GM21717 (cell line): ENCODE measurements around the gene TRAPPC3L.
A peak's percentile ranks its signal among the peaks of the same experiment; 100 is the strongest.

Source experiments
- ATAC-seq: cut with Tn5 transposase; IDR thresholded peaks from one replicate; pipeline ENCODE4 v1.9.1; 2021; ENCODE audit warnings: mild to moderate bottlenecking, moderate library complexity; ENCODE audit not compliant: unreplicated experiment

The TRAPPC3L gene

DNA sequence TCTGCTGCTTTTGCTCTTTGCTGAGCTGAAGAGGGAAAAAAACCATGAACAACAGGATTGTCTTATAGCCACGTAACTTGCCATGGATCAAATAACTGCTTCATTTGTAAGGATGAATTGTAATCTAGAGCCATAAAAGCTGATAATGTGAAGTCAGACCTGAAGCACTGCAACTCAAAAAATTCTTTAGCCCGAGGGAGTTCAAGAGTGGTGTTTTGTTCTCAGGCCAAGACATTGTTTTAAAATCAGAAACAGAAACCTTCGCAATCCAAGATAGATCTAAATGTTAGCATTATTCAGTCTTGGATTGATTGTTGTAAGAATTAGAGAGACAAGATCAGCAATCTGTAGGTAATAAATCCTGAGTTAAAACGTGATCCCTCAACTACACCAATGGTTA is at the start of gene TRAPPC3L:
Gene TRAPPC3L, minus strand, starts transcription at position 34 of the 400 bp plus-strand sequence. CDS start 170 bp downstream, outside the sequence.
- no peak for ATAC-seq

DNA sequence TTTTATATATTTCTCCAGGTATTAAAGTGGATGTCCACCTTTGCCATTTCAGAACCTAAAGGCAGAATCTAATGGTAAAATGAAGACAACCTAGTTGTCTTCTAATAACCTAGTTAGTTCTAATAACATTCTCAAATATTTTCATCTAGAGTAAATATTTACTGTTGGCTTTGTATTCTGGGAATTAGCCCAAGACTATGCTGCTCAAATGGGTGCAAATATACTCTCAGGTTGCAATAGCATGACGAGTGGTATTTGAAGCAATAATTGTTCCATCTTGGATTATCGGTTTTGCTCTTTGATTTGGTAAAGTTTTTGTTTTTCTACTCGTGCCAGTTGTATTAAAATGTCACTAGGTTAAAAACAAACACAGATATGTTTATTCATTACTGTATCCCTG is 49.8 kb upstream of the TRAPPC3L start:
- no peak for ATAC-seq

DNA sequence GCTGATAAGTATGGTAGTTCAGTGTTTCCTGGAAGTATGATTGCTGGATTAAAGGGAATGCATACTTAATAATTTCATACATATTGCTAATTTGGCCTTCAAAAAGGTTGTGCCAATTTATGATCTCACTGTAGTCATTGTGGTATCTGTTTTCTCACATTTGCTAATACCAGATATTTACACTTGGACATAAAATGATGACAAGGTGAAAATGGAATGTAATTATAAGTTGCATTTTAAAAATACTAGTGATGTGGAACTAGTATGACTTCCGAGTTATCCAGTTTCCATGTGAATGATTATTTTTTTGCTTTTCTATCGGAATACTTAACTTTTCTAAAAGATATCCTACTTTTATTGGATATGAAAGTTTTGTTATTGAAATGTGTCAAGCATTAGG is 41.3 kb upstream of the TRAPPC3L start:
- ATAC-seq: no peak

DNA sequence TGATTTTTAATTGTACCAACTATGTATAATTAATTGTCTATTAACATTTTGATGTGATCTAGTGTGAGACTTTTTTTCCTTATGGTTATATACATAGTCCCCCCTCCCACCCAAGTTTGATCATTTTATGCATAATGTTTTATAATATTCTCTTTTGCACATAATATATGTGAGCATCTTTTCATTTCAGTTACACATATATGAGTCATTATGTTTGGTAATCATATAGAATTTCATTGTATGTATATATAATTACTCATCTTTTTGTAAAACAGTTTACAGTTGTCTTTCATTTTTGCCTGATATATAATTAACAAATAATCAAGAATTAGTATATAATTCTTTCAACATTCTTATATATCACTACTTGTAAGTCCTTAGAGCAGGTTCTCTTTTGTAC is 40.8 kb upstream of the TRAPPC3L start:
- ATAC-seq: no peak

DNA sequence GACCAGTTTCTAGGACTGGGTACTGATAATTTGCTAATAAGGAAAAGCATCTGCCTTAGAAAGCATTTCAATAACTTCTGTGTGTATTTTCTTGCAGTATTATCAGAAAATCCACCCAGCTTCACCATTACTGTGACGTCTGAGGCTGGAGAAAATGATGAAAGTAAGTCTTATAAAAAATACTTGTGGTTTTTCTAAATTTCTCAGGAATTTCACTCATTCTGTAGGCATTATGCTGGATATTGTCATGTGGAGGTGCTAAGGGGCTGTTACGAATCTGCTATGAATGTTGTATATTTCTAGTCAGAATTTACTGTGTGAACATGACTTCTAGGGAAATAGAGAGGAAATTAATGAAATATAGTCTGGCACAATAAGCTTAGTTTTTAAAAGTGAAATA is 34.7 kb upstream of the TRAPPC3L start:
- ATAC-seq: no peak

DNA sequence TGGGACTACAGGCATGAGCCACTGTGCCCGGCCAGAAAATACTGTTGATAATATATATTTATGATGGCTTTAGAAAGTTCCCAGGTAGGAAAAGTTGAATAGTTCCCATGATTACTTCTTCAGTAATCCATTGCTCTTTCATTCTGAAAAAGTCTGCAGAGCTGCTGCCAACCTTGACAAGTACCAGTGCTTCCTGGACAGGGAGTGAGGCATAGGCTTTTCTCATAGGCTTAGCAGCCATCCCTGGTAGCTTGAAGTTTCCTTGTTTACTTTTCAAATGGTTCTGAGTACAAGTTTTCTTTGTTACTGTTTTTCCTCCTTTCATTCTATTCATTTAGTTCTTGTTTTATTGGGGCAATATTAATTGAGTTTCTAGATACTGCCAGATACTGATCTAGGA is 33.7 kb upstream of the TRAPPC3L start:
- ATAC-seq: no peak

DNA sequence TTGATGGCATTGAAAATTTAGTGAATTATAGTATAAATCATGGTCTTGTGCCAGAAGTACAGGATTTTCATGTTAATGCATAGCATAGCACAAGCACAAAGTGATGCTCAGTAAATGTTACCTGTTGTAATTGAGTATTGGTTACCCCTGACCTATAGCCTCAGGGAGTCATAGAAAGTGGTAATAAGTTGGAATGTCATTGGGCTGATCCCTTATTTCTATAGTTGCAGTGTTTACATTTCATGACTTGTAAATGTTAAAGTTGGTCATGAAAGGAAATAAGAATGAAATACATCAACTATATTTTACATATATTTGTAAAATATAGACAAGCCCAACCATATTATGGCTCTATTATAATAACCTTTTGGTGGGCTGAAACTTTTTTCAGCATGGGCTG is 32.9 kb upstream of the TRAPPC3L start:
- ATAC-seq: no peak

DNA sequence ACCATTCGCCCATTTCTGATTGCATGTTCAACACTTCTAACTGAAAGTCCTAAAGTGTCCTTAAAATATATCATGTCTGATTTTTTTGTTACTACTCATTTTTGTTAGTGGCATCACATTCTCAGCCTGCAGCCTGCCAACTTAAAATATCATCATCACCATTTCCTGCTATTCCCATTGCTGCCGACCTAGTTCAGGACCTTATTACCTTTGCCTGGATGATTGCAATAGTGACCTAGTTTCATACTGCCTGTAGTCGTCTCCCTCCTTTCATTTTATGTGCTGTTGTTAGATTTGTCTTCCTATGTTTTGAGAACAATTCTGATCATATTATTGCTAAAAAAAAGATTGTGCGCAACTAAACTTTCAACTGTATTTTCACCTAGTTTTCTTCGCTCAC is 32.0 kb upstream of the TRAPPC3L start:
- ATAC-seq: no peak

DNA sequence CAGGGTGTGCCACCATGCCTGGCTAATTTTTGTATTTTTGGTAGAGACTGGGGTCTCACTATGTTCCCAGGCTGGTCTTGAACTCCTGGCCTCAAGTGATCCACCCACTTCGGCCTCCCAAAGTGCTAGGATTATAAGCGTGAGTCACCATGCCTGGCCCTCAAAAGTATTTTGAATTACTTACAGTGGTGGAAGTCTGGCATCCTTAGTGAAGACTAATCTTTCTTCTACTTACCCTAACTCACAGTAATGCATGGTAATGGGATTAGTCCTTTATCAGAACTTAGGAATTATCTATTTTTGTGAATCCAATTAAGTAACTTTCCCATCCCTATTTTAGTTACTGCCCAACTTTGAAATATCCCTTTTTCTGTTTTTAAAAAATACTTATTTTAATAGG is 29.7 kb upstream of the TRAPPC3L start:
- no peak for ATAC-seq

DNA sequence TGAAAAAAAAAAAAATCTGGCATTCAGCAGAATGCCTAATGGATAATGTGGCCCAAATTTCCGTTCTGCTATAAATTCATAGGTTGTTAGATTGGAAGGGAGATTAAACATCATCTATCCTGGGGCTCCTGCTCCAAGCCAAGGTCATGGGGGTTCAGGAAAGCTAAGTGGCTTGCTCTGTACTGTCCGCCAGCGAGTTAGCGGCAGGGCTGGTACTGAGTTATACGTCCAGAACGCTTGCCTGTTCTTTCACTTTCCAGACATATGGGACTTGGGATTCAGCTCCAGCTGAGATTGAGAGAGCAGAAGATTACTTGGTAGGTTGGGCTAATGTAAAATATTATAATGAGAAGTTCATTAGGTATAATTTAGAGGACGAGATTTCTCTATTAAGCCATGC is 26.7 kb upstream of the TRAPPC3L start:
- no peak for ATAC-seq

DNA sequence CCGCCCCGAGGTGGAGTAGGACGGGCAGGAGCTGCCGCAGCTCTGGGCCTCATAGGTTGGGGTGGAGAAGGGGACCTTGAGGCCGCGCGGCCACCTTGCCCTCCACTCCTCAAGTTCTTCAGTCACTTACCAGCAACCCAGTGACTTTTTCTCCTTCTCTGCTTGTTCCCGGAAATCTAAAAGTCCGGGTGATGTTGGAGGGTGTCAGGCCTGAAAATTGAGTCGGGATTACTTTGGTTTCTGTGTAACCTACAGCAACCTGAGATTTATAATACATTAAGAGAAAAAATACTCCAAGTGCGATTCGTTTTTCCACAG is 26.2 kb upstream of the TRAPPC3L start:
- ATAC-seq: no peak

DNA sequence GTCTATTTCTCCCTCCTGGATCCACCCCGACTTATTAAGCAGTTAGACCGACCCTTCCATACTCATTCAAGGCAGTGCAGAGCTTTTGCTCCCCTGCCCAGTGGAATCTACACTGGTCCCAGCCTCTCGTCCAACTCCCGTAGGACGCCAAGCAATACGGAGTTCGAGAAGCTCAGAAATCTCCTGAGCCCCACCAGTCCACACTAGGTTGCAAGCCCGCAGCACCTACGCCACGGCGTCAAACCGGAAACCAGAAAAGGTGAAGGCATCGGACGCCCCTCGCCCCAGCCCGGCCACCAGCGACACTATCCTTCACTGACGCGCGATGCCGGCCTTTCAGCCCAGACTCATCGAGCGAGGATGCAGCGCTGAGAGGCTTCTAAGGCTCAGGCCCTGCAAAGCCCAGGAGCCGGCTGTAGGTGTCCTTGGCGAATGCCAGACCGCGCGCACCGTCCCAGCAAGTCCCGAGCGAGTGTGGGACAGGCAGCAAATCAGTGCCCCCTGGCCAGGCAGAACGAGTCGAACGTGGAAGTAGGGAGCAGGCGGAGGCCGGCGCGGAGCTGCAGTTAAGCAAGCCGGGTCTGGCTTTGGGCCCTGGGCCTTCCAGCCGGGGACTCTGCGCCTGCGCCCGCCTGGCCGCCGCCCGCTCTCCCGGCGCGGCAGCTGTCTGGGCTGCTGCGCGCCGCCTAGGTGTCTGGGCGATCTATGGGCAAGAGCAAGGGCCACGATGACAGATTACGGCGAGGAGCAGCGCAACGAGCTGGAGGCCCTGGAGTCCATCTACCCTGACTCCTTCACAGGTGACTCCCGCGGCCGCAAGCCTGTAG is 25.6 kb upstream of the TRAPPC3L start, which contains the start of gene RWDD1:
Gene RWDD1, plus strand, starts transcription at position 649 of the 827 bp plus-strand sequence. Its CDS starts 79 bp downstream, at position 728.
- ATAC-seq: peak; percentile 98

DNA sequence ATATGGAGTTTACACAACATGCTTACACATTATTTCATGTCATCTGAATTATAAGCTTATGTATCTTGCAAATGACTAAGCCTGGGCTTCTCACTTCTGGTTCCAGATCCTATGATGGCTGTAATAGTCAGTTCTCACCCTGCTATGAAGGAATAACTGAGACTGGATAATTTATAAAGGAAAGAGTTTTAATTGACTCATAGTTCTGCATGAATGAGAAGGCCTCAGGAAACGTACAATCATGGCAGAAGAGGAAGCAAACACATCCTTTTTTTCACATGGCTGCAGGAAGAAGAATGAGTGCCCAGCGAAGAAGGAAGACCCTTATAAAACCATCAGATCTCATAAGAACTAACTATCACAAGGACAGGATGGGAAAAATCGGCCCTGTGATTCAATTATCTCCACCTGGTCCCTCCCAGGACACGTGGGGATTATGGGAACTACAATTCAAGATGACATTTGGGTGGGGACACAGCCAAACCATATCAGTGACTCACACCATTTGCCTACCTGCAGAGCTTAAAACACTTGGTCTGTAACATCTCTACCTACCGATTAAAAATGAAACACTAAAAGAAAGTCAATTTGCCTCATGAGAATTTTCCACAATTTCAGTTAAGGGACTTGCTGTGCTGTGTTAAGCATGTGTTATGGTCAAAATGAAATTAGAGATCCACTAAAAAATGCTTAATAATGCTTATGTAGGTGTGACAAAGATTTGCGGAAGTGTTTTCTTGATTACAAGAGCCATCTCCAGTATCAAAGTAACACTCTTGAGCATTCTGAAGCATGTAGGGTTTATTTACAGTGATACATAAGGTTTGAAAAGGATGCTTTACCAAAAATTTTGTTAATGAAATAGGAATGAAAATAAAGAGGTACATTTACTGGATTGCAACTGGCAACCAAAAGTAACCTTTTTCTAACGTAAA is 23.6 kb upstream of the TRAPPC3L start:
- ATAC-seq: no peak

DNA sequence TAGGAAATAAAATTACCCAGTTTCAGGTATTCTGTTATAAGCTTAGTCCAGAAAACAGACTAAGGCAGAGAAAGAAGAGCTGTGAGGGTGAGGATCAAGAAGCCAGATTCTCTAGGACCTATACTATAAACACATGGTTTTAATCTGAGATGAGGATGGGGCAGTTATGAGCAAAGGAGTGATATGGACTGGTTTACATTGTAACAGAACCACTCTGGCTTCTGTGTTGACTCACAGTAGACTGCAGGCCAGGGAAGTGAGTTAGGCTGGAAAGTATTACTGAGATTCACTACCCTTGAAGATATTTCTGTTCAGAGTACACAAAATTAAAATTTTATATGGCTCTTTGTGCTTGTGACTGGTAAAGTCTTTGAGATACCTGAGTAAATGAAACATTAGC is 22.6 kb upstream of the TRAPPC3L start:
- ATAC-seq: no peak

DNA sequence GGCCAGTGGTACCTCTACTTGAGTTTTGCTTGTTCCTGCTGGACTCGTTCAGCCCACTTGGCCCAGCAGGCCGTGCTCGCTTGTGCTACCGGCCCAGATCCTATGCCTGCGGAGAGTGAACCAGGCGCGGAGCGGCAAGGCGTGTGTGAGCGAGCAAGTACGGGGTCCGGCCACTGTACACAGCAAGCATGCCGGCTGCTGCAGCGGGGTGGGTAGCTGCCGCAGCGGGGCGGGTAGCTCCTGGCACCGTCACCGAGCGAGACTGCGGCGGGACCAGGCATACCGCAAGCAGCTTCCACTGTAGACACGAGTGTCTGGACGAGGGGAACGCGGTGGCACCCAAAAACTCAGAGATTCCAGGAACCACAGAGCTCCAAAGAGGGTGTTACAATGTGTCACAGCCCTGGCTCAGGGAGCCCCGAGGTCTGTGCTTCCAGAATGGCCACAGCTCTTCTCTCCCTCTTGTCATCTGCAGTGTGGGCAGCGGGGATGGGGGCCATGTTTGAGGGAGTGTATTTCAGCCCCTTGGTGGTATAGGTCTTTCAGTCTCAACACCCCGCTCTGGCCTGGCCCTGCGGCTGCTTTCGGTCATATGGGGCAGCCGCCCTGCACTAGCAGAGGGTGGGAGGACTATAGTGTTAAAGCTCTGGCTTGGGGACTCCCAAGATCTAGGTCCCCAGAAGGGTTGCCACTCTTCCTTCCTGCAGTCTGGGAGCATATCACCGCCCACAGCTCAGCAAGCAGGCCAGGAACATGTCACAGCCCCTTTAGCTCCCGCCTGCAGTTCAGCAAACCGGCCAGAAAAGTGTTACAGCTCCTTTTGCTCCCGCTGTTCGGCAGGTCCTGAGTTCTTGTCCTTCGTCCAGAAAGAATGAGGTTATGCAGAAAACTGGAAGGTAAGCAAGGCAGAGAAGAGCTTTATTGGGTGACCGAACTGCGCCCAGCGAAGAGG is 19.7 kb upstream of the TRAPPC3L start:
- ATAC-seq: no peak

DNA sequence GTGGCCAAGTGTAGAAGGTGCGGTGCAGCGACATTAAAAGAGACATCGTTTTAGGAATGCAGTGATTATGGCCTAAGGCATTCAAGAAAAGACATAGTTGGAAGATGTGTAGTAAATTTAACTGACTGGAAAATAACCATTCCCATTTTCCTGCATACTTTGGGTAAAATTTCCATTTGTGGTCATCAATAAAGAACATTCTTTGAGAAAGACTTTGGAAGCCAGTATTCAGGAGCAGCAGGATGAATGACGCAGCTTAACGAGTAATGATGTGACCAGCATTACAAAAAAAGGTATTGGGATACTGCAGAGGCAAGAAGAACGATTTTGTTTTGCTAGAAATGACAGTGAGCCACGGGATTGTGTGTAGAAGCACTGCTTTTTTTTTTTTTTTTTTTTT is 18.8 kb upstream of the TRAPPC3L start:
- ATAC-seq: no peak

DNA sequence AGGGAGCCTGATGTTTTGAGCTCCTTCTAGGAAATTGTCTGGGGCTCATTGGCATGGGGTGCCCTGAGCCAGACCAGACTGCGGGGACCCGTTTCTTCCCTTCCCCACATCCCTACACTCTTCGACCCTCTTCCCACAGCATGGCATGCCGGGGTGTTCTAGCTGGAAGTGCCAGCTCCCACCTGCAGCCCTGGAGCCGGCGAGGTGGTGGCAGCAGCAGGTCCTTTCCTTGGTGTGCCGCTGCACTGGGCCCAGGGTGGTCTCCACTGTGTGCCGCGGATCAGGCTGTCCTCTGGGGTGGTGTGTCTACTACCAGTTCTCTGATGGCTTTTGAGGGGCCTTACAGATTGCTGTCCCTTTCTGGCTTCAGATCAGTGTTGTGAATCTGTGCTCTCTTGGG is 18.3 kb upstream of the TRAPPC3L start:
- no peak for ATAC-seq

DNA sequence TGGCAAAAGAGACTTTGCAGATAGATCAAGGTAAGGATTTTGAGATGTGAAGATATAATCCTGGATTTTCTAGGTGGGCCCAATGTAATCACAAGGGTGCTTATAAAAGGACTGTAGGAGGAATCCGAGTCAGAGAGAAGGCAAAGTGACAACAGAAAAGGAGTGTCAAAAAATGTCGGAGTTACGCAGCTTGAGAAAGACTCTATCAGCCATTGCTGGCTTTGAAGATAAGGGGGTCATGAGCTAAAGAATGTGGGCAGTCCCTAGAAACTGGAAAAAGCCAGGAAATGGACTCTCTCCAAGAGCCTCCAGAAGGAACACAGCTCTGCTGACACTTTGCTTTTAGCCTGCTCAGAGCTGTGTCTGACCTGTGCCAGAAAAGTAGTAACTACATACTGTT is 17.1 kb upstream of the TRAPPC3L start:
- ATAC-seq: no peak

DNA sequence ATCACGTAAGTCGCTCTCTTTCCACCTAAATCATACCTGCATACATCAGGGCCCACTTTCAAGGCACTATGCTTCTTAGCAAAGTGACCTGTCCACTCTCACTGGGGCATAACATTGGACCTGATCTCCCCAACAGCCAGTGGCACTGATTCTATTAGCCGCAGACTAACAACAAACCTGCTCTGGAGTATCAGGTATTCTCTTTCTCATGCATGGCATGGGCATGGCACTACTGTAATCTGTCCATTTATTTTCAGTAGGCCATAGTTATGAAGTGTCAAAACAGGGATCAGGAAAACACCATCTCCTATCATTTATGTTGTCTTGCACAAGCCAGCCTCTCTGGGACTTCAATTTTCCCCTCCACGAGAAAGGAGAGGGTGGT is 16.5 kb upstream of the TRAPPC3L start:
- no peak for ATAC-seq

DNA sequence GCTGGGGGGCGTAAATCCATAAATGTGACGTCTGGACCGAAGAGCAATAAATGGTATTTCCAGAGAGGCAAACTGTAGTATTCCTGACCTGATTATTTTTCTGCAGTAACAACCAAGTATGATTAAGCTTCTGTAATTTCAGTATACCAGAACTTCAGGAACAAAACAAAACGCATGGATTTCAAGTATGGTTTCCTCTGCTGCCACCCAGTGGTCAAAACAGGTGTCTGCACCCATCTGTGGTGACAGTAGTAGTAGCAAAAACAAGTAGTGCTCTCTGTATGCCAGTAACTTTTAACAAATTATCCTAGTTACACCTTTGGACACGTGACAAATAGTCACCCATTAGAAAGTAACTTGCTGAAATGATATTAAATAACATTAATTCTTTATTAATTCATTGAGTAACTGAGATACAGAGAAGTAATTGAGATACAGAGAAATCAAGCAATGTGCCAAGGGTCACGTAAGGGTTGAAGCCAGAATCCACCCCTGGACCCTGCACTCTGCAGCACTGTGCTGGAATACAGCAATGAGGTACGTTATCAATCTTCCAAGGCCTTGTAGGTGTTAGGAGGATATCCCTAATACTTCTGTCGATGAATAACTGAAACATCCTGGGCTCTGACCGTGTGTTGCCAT is 16.0 kb upstream of the TRAPPC3L start:
- no peak for ATAC-seq
